ENCODE measurements around the gene SPOCK2. TPM values are rescaled to one million over a fixed set of nuclear protein-coding genes. Genes with fewer than 3 reads are reported as not detected.

The SPOCK2 gene
- polyA plus RNA-seq, 1 donor (not counting 4 experiments of a cell fraction or from before 2014, with no cell fraction given) = 0.14 TPM

DNA sequence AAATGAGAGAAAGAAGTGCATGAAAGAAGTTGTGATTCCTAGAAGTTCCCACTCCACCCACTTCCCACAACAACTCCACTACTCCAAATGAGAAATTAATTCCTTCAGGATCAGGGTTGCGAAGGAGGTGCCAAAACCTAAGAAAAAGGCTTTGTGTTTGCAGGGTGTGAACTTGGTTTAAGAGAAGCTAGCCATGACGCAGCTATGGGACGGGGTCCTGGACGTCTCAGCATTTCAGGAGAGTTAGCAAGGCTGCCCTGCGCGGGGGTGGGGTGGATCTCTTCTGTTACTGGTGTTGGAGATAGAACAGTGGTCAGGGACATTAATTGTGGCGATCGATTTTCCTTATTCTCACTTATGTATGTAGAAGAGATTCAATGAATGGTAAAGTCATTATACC lies 63.0 kb downstream of the SPOCK2 start:
- no peaks in the 10 kb centered on the region for H3K27me3 ChIP-seq (ENCODE audit: control insufficient read depth, extremely low read depth, insufficient read depth, low read length)

DNA sequence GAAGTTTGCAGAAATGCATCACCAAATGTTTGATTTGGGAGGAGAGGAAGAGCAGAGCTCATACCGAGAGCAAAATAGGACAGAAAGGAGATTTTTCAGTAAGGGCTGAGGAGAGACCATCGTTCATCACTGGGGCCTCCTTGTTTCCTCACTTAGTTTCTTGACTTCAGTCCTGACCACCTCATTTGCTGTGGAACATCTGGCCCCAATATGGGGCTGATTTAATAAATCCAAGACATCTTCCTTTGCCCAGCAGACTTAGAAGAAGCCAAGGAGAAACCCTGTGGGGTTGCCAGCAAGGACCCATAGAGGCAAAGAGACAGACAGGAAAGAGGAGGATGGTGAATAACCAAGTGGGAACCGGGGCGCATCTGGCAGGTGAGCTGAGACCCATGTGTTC lies 63.8 kb downstream of the SPOCK2 start:
- TF ChIP-seq EZH2 (IDR thresholded peaks at IDR 0.05; ENCODE audit: low read length) = no peak
- TF ChIP-seq, protein P1, sequence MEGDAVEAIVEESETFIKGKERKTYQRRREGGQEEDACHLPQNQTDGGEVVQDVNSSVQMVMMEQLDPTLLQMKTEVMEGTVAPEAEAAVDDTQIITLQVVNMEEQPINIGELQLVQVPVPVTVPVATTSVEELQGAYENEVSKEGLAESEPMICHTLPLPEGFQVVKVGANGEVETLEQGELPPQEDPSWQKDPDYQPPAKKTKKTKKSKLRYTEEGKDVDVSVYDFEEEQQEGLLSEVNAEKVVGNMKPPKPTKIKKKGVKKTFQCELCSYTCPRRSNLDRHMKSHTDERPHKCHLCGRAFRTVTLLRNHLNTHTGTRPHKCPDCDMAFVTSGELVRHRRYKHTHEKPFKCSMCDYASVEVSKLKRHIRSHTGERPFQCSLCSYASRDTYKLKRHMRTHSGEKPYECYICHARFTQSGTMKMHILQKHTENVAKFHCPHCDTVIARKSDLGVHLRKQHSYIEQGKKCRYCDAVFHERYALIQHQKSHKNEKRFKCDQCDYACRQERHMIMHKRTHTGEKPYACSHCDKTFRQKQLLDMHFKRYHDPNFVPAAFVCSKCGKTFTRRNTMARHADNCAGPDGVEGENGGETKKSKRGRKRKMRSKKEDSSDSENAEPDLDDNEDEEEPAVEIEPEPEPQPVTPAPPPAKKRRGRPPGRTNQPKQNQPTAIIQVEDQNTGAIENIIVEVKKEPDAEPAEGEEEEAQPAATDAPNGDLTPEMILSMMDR (optimal IDR thresholded peaks at IDR 0.05 in 1 of 3, IDR thresholded peaks at IDR 0.05 in 1 of 3, conservative IDR thresholded peaks at IDR 0.05 in 1 of 3; ENCODE audit: extremely low read depth in 1 of 3, insufficient read depth in 2 of 3, low read length in 3 of 3) = no peak
- DNase-seq (ENCODE audit: low read depth, low spot score) (no peak), FAIRE-seq (no peak)
- no peak overlapping the region for H3K27ac ChIP-seq (ENCODE audit: control insufficient read depth, insufficient read depth, low read length)
- no peaks in the 10 kb centered on the region for H3K79me2 ChIP-seq (ENCODE audit: control insufficient read depth, insufficient read depth, low read length)
- H3K4me3 ChIP-seq (ENCODE audit: control insufficient read depth in 2 of 3, extremely low read depth in 1 of 3, insufficient read depth in 2 of 3, low read depth in 1 of 3, low read length in 3 of 3) = no peak overlapping the region
- dilution Hi-C loops (cut with MboI; ENCODE audit: extremely low pct_ligation_motif_present, low sequenced_read_pairs) = no loop called here
- no peaks in the 10 kb centered on the region for H4K20me1 ChIP-seq (ENCODE audit: control insufficient read depth, extremely low read depth, insufficient read depth, low read length)
- H3K36me3 ChIP-seq (ENCODE audit: control insufficient read depth in 2 of 2, extremely low read depth in 1 of 2, insufficient read depth in 2 of 2, low read length in 2 of 2) = no peaks in the 10 kb centered on the region
- H3K9ac ChIP-seq (ENCODE audit: control insufficient read depth, extremely low read depth, insufficient read depth, low read length) = no peak overlapping the region
- H3K9me1 ChIP-seq (ENCODE audit: control insufficient read depth, extremely low read depth, insufficient read depth, low read length) = no peaks in the 10 kb centered on the region
- H2AFZ ChIP-seq (ENCODE audit: control insufficient read depth, low read length) = no peak overlapping the region
- H3K9me3 ChIP-seq (ENCODE audit: control insufficient read depth, low read depth, low read length) = no peaks in the 10 kb centered on the region
- no peaks in the 10 kb centered on the region for H3K27me3 ChIP-seq (ENCODE audit: control insufficient read depth, extremely low read depth, insufficient read depth, low read length)
- H3K4me2 ChIP-seq (ENCODE audit: control insufficient read depth, extremely low read depth, insufficient read depth, low read depth, low read length) = no peak overlapping the region
- H3K4me1 ChIP-seq (ENCODE audit: control insufficient read depth, extremely low read depth, insufficient read depth, low read length) = peaks cover 14% of the 10 kb centered on the region

More for the DNA sequence above, 63.0 kb downstream of the SPOCK2 start:
- Histone ChIP-seq H3K4me1 (ENCODE audit: control insufficient read depth, extremely low read depth, insufficient read depth, low read length) (peaks cover 14% of the 10 kb centered on the region), H3K4me2 (ENCODE audit: control insufficient read depth, extremely low read depth, insufficient read depth, low read depth, low read length) (no peak overlapping the region), H3K27ac (ENCODE audit: control insufficient read depth, insufficient read depth, low read length) (no peak overlapping the region), H3K9ac (ENCODE audit: control insufficient read depth, extremely low read depth, insufficient read depth, low read length) (no peak overlapping the region), H3K9me1 (ENCODE audit: control insufficient read depth, extremely low read depth, insufficient read depth, low read length) (no peaks in the 10 kb centered on the region), H3K9me3 (ENCODE audit: control insufficient read depth, low read depth, low read length) (no peaks in the 10 kb centered on the region), H3K79me2 (ENCODE audit: control insufficient read depth, insufficient read depth, low read length) (no peaks in the 10 kb centered on the region), H2AFZ (ENCODE audit: control insufficient read depth, low read length) (no peak overlapping the region), H3K36me3 (ENCODE audit: control insufficient read depth in 2 of 2, extremely low read depth in 1 of 2, insufficient read depth in 2 of 2, low read length in 2 of 2) (no peaks in the 10 kb centered on the region), H4K20me1 (ENCODE audit: control insufficient read depth, extremely low read depth, insufficient read depth, low read length) (no peaks in the 10 kb centered on the region), H3K4me3 (ENCODE audit: control insufficient read depth in 2 of 3, extremely low read depth in 1 of 3, insufficient read depth in 2 of 3, low read depth in 1 of 3, low read length in 3 of 3) (no peak overlapping the region)
- TF ChIP-seq, protein P1 (optimal IDR thresholded peaks at IDR 0.05 in 1 of 3, IDR thresholded peaks at IDR 0.05 in 1 of 3, conservative IDR thresholded peaks at IDR 0.05 in 1 of 3; ENCODE audit: extremely low read depth in 1 of 3, insufficient read depth in 2 of 3, low read length in 3 of 3) = no peak
- no peak for TF ChIP-seq EZH2 (IDR thresholded peaks at IDR 0.05; ENCODE audit: low read length)
- DNase-seq (ENCODE audit: low read depth, low spot score) (no peak), FAIRE-seq (no peak)
- dilution Hi-C loops (cut with MboI; ENCODE audit: extremely low pct_ligation_motif_present, low sequenced_read_pairs) = no loop called here
